K562 (cell line): ENCODE data around the gene MFSD12. TPM values are rescaled to one million over a fixed set of nuclear protein-coding genes. Genes with fewer than 3 reads are reported as not detected.

Experiments
- ATAC-seq: fragments of 200-7000 bp; cut with Tn5 transposase; 3 replicates; pipeline ENCODE4 v1.9.1; 2020; ENCODE audit warnings: moderate library complexity
- BruUV-seq: library from RNA; stranded (reverse); fragments of 400-500 nt; replicated peaks from 2 replicates; lab custom pipeline; 2021; lab: Mats Ljungman, UMichigan
- CTCF ChIA-PET: fragments of 300-600 bp; formaldehyde crosslinking; extraction: SDS; loops from one replicate; lab custom pipeline; 2021; ENCODE audit warnings: low intra/inter-chr PET ratio; lab: Yijun Ruan, JAX
- POLR2A ChIA-PET: fragments of 300-600, 350-650 bp; sonication (Branson Sonifier 250); formaldehyde crosslinking; extraction: SDS; loops from one replicate; lab custom pipeline; 2021; ENCODE audit warnings: antibody characterized with exemption, inconsistent platforms; lab: Yijun Ruan, JAX
- DNase-seq, 4 experiments: peaks; one replicate each; pipeline versions ENCODE4 v3.0.0 to v3.0.0-alpha.2; 2011 to 2018; ENCODE audit warnings: low spot score in 3 of 4, mixed read lengths in 3 of 4; ENCODE audit errors: extremely low read depth in 1 of 4
- FAIRE-seq: peaks from 2 replicates; lab custom pipeline; 2011; peaks lifted over from hg19 to GRCh38; lab: Jason Lieb, UNC
- H2AFZ ChIP-seq: 2 replicates; pipeline ENCODE4 v1.6.0; 2011; ENCODE audit warnings: low read depth, low read length, control low read depth, inconsistent platforms
- H3K27ac ChIP-seq: fragments of 200-600 bp; 3 replicates; pipeline ENCODE4 v1.8.0; 2011; ENCODE audit warnings: low read depth, mild to moderate bottlenecking, control low read depth, inconsistent platforms, low read length, moderate library complexity, mixed read lengths; ENCODE audit errors: extremely low read depth
- H3K27me3 ChIP-seq, 2 experiments: fragments of 300-600 bp in 1 of 2; 2 replicates in 1 of 2; 3 replicates in 1 of 2; pipeline versions ENCODE4 v1.6.0 to v1.8.0; 2011; ENCODE audit warnings: inconsistent platforms in 2 of 2, low read length in 2 of 2, mild to moderate bottlenecking in 1 of 2, mixed read lengths in 1 of 2, moderate library complexity in 1 of 2; ENCODE audit not compliant: control insufficient read depth in 2 of 2, insufficient read depth in 2 of 2
- H3K36me3 ChIP-seq: fragments of 300-600 bp; 3 replicates; pipeline ENCODE4 v1.8.0; 2011; ENCODE audit warnings: mild to moderate bottlenecking, low read length, inconsistent platforms; ENCODE audit not compliant: control insufficient read depth, insufficient read depth
- H3K4me1 ChIP-seq, 2 experiments: fragments of 200-600 bp in 1 of 2; replicated peaks in 1 of 2; 2 replicates in 1 of 2; 3 replicates in 1 of 2; pipeline versions ENCODE4 v1.5.1 to v1.8.0; 2011; ENCODE audit warnings: inconsistent platforms in 2 of 2, low read length in 2 of 2, mild to moderate bottlenecking in 1 of 2, mixed read lengths in 1 of 2, moderate library complexity in 1 of 2; ENCODE audit not compliant: control insufficient read depth in 2 of 2, insufficient read depth in 2 of 2
- H3K4me2 ChIP-seq: 2 replicates; pipeline ENCODE4 v1.6.1; 2011; ENCODE audit warnings: low read length, control low read depth, inconsistent platforms, mixed read lengths; ENCODE audit not compliant: insufficient read depth
- H3K4me3 ChIP-seq: fragments of 200-600 bp; sonication (generic), shearing (Covaris generic); 2 replicates; pipeline ENCODE4 v1.5.1; 2016; ENCODE audit warnings: control low read depth, inconsistent platforms
- H3K79me2 ChIP-seq: fragments of 200-600 bp; 3 replicates; pipeline ENCODE4 v1.8.0; 2011; ENCODE audit warnings: low read length, inconsistent platforms; ENCODE audit not compliant: control insufficient read depth, insufficient read depth
- H3K9ac ChIP-seq, 2 experiments: 2 replicates each; pipeline versions ENCODE4 v1.6.0 to v1.6.1; 2011; ENCODE audit warnings: low read depth in 2 of 2, low read length in 2 of 2, control low read depth in 1 of 2, inconsistent platforms in 1 of 2, mild to moderate bottlenecking in 1 of 2, mixed read lengths in 1 of 2; ENCODE audit not compliant: insufficient read depth in 1 of 2
- H3K9me1 ChIP-seq: one replicate; pipeline ENCODE4 v1.6.0; 2011; ENCODE audit warnings: inconsistent platforms, mild to moderate bottlenecking, low read length, moderate library complexity; ENCODE audit not compliant: control insufficient read depth, insufficient read depth
- H3K9me3 ChIP-seq: replicated peaks from 2 replicates; pipeline ENCODE4 v1.5.1; 2011; ENCODE audit warnings: low read depth, low read length, inconsistent platforms; ENCODE audit not compliant: control insufficient read depth, insufficient read depth
- H4K20me1 ChIP-seq: replicated peaks from 2 replicates; pipeline ENCODE4 v1.6.1; 2011; ENCODE audit warnings: low read length, inconsistent platforms, mixed read lengths; ENCODE audit not compliant: control insufficient read depth, insufficient read depth
- CHD1 ChIP-seq: fragments of 200-600 bp; sonication (generic); IDR thresholded peaks from one replicate; pipeline ENCODE4 v1.6.1; 2012; ENCODE audit warnings: mild to moderate bottlenecking, moderate library complexity, low read length, inconsistent platforms
- ESRRB ChIP-seq: fragments of 250-450 bp; sonication (Bioruptor Pico); IDR thresholded peaks from 2 replicates; pipeline ENCODE4 v1.5.0; 2020; ENCODE audit warnings: mild to moderate bottlenecking, moderate library complexity, borderline replicate concordance
- GATA2 ChIP-seq: sonication (generic); formaldehyde crosslinking; IDR thresholded peaks from 2 replicates; pipeline ENCODE4 v1.4.0; 2020; ENCODE audit warnings: mild to moderate bottlenecking, missing genetic modification reagents
- HDGF ChIP-seq: fragments of 450-650 bp; IDR thresholded peaks from 2 replicates; pipeline ENCODE4 v1.6.1; 2016
- PHF8 ChIP-seq: fragments of 200-600 bp; sonication (generic); IDR thresholded peaks from 2 replicates; pipeline ENCODE4 v1.6.1; 2012; ENCODE audit warnings: mixed run types, mild to moderate bottlenecking, inconsistent platforms, low read length, moderate library complexity, borderline replicate concordance
- RB1 ChIP-seq: fragments of 450-650 bp; IDR thresholded peaks from 2 replicates; pipeline ENCODE4 v1.6.1; 2017; ENCODE audit warnings: low read depth, mild to moderate bottlenecking
- RBM22 ChIP-seq: fragments of 200-400 bp; formaldehyde crosslinking; IDR thresholded peaks from 2 replicates; pipeline ENCODE4 v1.6.1; 2018; ENCODE audit warnings: low read length, low read depth; ENCODE audit not compliant: poor library complexity, severe bottlenecking
- SAP30 ChIP-seq: fragments of 200-600 bp; sonication (generic); IDR thresholded peaks from 2 replicates; pipeline ENCODE4 v1.6.1; 2012; ENCODE audit warnings: borderline replicate concordance, low read depth, mild to moderate bottlenecking, moderate library complexity, low read length, control low read depth, inconsistent platforms; ENCODE audit not compliant: insufficient read depth, poor library complexity, severe bottlenecking
- SP1 ChIP-seq: sonication (generic); formaldehyde crosslinking; IDR thresholded peaks from 2 replicates; pipeline ENCODE4 v1.8.1; 2022; ENCODE audit warnings: mild to moderate bottlenecking, missing genetic modification reagents
- TGIF2 ChIP-seq: sonication (generic); formaldehyde crosslinking; IDR thresholded peaks from 2 replicates; pipeline ENCODE4 v1.8.1; 2022; ENCODE audit warnings: mild to moderate bottlenecking, missing genetic modification reagents, moderate library complexity
- ZNF12 ChIP-seq: sonication (generic); formaldehyde crosslinking; IDR thresholded peaks from 2 replicates; pipeline ENCODE4 v1.4.0; 2020; ENCODE audit warnings: mild to moderate bottlenecking, missing genetic modification reagents
- ZNF174 ChIP-seq: fragments of 250-450 bp; sonication (Bioruptor Pico); IDR thresholded peaks from 2 replicates; pipeline ENCODE4 v1.4.0; 2020; ENCODE audit warnings: mild to moderate bottlenecking
- ZNF324 ChIP-seq: fragments of 250-450 bp; sonication (Bioruptor Pico); IDR thresholded peaks from 2 replicates; pipeline ENCODE4 v1.4.0; 2020; ENCODE audit warnings: mild to moderate bottlenecking
- WGBS: fragments of 100-300 bp; shearing (Covaris generic); methylation state at CpG from one replicate; pipeline ENCODE4 v1.1.6; 2016; ENCODE audit warnings: low coverage, mixed read lengths; ENCODE audit not compliant: insufficient coverage; ENCODE audit errors: missing lambda C conversion rate; 5-methylcytosine and 5-hydroxymethylcytosine counted together
- in situ Hi-C: fragments of 300-500 bp; cut with MboI; formaldehyde crosslinking; loops from 4 replicates; pipeline ENCODE4 v1.15.0; 2018; ENCODE audit warnings: inconsistent platforms, mixed read lengths
- intact Hi-C: fragments of 100-400 bp; cut with micrococcal nuclease; formaldehyde crosslinking; loops from 2 replicates; pipeline ENCODE4 v1.14.2; 2022
- polyA plus RNA-seq, 8 experiments: library from polyadenylated mRNA; depleted of rRNA in 4 of 8; stranded (reverse) in 5 of 8; unstranded in 3 of 8; fragments of >200 nt; fragmentation: Nextera tagmentation in 2 of 8; fragmentation: Illumina TruSeq in 1 of 8; extraction: Ambion mirVana in 2 of 8; extraction: Trizol in 1 of 8; gene quantifications; 2 replicates each; pipeline versions ENCODE4 v1.2.1 to v1.2.3, GENCODE V29; 2011 to 2014; ENCODE audit warnings: inconsistent platforms in 1 of 8, missing spikeins in 1 of 8
- total RNA-seq, 7 experiments: library from RNA; depleted of rRNA in 6 of 7; stranded (reverse); fragments of >200 nt in 6 of 7; fragmentation: Illumina TruSeq in 2 of 7; extraction: Trizol in 2 of 7; gene quantifications; 2 replicates each; pipeline versions ENCODE4 v1.2.1 to v1.2.3, GENCODE V29; 2011 to 2021; ENCODE audit warnings: low replicate concordance in 1 of 7
- TF ChIP-seq, protein P1 (sequence below), 2 experiments: fragments of 450-650 bp in 1 of 2; sonication (generic) in 1 of 2; formaldehyde crosslinking in 1 of 2; IDR thresholded peaks in 1 of 2; conservative IDR thresholded peaks in 1 of 2; 2 replicates each; pipeline versions ENCODE4 v1.6.1 to v1.8.1; 2016 to 2023; ENCODE audit warnings: mild to moderate bottlenecking in 2 of 2, moderate library complexity in 2 of 2, inconsistent platforms in 1 of 2, missing genetic modification reagents in 1 of 2
- TF ChIP-seq, protein P2 (sequence below): IDR thresholded peaks from 2 replicates; pipeline ENCODE4 v1.6.1; 2011; ENCODE audit not compliant: insufficient read length; ENCODE audit errors: extremely low read depth

The MFSD12 gene
- total and polyA plus RNA-seq, 9 of the 15 experiments (the other 6 are each of a cell fraction or from before 2014, with no cell fraction given): 0.69 to 112 (median 31.8) TPM

DNA sequence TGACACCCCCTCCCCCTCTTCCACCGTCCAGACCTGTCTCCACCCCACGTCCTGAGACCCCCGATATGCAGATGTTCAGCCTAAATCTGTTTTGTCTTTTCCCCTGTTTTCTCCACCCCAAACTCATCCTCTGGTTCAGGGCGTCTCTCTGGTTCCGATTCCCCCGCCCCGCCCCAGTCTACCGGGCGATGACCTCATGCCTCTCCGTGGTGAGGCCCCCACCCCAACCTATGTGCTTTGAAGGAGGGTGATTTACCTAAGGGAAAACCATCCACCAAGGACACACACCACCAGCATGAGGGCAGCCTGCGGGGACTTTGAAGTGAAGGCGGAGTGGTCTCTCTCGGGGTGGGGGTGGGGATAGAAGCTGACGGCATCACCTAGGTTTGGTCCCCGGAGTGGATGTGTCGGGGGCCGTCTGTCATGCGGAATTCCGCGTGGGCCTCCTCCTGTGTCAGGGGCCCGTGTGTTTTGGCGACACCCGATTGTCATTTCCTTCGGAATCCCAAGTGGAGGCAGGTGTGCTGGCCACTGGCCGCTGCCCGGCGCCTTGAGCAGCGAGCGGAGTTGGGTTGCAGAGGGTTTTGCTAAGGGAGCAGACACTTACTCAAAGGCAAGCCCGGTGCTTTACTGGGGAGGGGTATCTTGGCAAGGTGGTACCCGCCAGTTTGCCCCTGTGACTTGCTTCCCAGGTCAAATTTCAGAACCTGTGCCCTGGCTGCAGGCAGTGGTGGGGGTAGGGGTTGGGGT, 49.8 kb downstream of the MFSD12 start (continued):
- TF ChIP-seq ZNF12 (CRISPR knock-in tag) (no peak), HDGF (peak; percentile 52; the same call in 1 of the 2 replicates)

DNA sequence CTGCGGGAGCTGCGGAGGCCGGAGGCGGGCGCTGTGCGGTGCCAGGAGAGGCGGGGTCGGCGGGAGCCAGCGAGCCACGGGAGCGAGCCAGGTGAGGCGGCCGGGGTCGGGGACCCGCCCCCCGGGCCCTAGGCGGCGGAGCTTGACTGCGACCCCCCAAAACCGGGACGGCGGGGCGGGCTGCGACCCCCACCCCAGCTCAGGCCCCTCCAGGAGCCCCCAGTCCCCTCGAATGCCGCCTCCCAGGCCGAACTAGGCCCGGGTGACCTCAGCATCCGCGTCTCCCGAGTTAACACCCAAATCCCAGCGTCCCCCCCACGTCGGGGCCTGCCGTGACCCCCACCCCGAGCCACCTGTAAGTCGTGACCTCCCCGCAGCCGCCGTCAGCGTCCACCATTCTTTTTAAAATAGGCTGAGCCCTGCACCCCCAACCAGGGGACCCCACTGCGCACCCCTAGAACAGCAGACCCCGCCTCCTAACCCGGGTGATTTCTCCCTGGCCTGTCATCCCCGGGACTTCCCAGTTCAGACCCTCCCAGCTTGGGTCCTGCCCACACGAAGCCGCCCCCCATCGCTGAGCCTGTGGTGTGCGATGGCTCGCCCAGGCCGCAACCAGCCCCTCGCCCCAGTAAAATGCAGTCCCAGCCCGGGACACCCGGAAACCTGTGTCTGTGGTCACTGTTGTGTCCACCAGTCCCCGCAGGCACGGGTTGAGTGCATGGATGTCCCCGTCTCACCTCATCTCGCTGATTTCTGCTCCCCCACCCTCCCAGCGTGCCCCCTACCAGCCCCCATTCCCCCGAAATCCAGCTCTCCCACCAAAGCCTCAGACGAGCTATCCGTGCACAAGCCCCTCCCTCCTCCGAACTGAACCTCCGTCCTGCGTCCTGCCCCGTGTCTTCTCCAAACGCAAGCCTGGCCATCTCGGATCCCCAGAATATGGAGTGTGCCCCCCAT, 50.7 kb downstream of the MFSD12 start:
- Histone ChIP-seq H2AFZ (peak overlapping the region; percentile 70; the same call in 1 of the 2 replicates), H3K79me2 (peaks cover 58% of the 10 kb centered on the region), H3K9ac (peak overlapping the region; percentile 91 to 94), H3K27me3 (no peaks in the 10 kb centered on the region), H3K9me1 (peaks cover 10% of the 10 kb centered on the region), H3K4me2 (peak overlapping the region; percentile 88), H4K20me1 (peaks cover 37% of the 10 kb centered on the region), H3K4me3 (peak overlapping the region; percentile 99), H3K27ac (peak overlapping the region; percentile 92), H3K9me3 (no peaks in the 10 kb centered on the region), H3K4me1 (peaks cover 24 to 74% of the 10 kb centered on the region in 2 experiments; a peak in 4 of 5 replicates), H3K36me3 (peaks cover 31% of the 10 kb centered on the region; the same call in 2 of the 3 replicates)
- no peak for FAIRE-seq
- in situ Hi-C loops (no loop called here), intact Hi-C loops (no loop called here)
- CTCF ChIA-PET: no interaction called here
- 4% methylated on average over 39 of the region's 69 CpGs for WGBS
- POLR2A ChIA-PET: interaction anchor here (0.8 to 1.0 kb wide), 2 partner anchors 14 to 72 kb away, joined by 4 to 5 read pairs; no protein-coding TSS in a partner anchor
- peak; percentile 28 to 62 (median 48) for DNase-seq
- peak; percentile 13 for ATAC-seq
- BruUV-seq: TSS peak; percentile 31
- TF ChIP-seq SP1: peak; percentile 62
- no peak for TF ChIP-seq ZNF174 (CRISPR knock-in tag)
- TF ChIP-seq PHF8: peak; percentile 83; the same call in 1 of the 2 replicates
- no peak for TF ChIP-seq ZNF324 (CRISPR knock-in tag)
- TF ChIP-seq RBM22: peak; percentile 6
- 0 out of 2 replicates have a peak, but pooled peaks have one; percentile 45 for TF ChIP-seq TGIF2 (CRISPR knock-in tag)
- TF ChIP-seq GATA2 (CRISPR knock-in tag): no peak
- TF ChIP-seq RB1: peak; percentile 73; the same call in 1 of the 2 replicates
- TF ChIP-seq, protein P1, sequence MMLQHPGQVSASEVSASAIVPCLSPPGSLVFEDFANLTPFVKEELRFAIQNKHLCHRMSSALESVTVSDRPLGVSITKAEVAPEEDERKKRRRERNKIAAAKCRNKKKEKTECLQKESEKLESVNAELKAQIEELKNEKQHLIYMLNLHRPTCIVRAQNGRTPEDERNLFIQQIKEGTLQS (IDR thresholded peaks at IDR 0.05): 0 out of 2 replicates have a peak, but pooled peaks have one; percentile 6
- TF ChIP-seq, protein P1 (CRISPR knock-in tag; conservative IDR thresholded peaks at IDR 0.05): no peak
- TF ChIP-seq ESRRB (CRISPR knock-in tag): no peak
- TF ChIP-seq, protein P2, sequence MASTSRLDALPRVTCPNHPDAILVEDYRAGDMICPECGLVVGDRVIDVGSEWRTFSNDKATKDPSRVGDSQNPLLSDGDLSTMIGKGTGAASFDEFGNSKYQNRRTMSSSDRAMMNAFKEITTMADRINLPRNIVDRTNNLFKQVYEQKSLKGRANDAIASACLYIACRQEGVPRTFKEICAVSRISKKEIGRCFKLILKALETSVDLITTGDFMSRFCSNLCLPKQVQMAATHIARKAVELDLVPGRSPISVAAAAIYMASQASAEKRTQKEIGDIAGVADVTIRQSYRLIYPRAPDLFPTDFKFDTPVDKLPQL: no peak
- peak; percentile 18 for TF ChIP-seq SAP30
- peak; percentile 74 for TF ChIP-seq CHD1
